Right renal pelvis (tissue), 4 donors: ENCODE data around the gene TMEM171. TPM values are rescaled to one million over a fixed set of nuclear protein-coding genes. Genes with fewer than 3 reads are reported as not detected.

Source experiments
- DNase-seq, 4 donors: peaks; one replicate each; pipeline ENCODE4 v3.0.0-alpha.2; 2013; ENCODE audit warnings: low read depth in 4 of 4, low spot score in 3 of 4, missing footprints in 1 of 4
- polyA plus RNA-seq, 4 donors: library from polyadenylated mRNA; unstranded; fragments of 120-200 nt; gene quantifications; one replicate each; pipeline ENCODE4 v1.2.1, GENCODE V29; 2013; ENCODE audit not compliant: insufficient read length in 4 of 4

Gene TMEM171
- polyA plus RNA-seq, 4 donors, result 4.9 to 6.3 (median 6.0) TPM

GRCh38 chr5:73119451-73120157 is 771 bp upstream of the TMEM171 start:
- no peak for DNase-seq

GRCh38 chr5:73121119-73121463 is 716 bp downstream of the TMEM171 start:
- no peak for DNase-seq

GRCh38 chr5:73122875-73123810 is 2.8 kb downstream of the TMEM171 start:
- no peak for DNase-seq

GRCh38 chr5:73125289-73125688 is 4.9 kb downstream of the TMEM171 start:
- no peak for DNase-seq

GRCh38 chr5:73126381-73126780 is 6.0 kb downstream of the TMEM171 start:
- no peak for DNase-seq

- no peak for DNase-seq
Observed at GRCh38 chr5:73126957-73127356, 6.6 kb downstream of the TMEM171 start.

GRCh38 chr5:73129143-73129542 is 8.8 kb downstream of the TMEM171 start:
- DNase-seq, result no peak

- DNase-seq, result no peak
Observed at GRCh38 chr5:73130811-73131210, 10.4 kb downstream of the TMEM171 start.

- no peak for DNase-seq
Observed at GRCh38 chr5:73131711-73132425, 11.5 kb downstream of the TMEM171 start.

GRCh38 chr5:73132759-73133158 is 12.4 kb downstream of the TMEM171 start:
- DNase-seq, result no peak

GRCh38 chr5:73135021-73135420 is 14.6 kb downstream of the TMEM171 start:
- no peak for DNase-seq

- DNase-seq, result no peak
Observed at GRCh38 chr5:73135429-73136054, 15.2 kb downstream of the TMEM171 start.

GRCh38 chr5:73136055-73136562 is 15.7 kb downstream of the TMEM171 start:
- DNase-seq, result peak in 1 of 4 donors; percentile 47

GRCh38 chr5:73137563-73138530 is 17.5 kb downstream of the TMEM171 start:
- DNase-seq, result no peak

GRCh38 chr5:73139485-73139884 is 19.1 kb downstream of the TMEM171 start:
- no peak for DNase-seq

- DNase-seq, result no peak
Observed at GRCh38 chr5:73140801-73141200, 20.4 kb downstream of the TMEM171 start.

GRCh38 chr5:73142035-73142434 is 21.7 kb downstream of the TMEM171 start:
- DNase-seq, result no peak

- no peak for DNase-seq
Observed at GRCh38 chr5:73143716-73144115, 23.3 kb downstream of the TMEM171 start.

- no peak for DNase-seq
Observed at GRCh38 chr5:73149540-73149939, 29.2 kb downstream of the TMEM171 start.
